NOMO-1 treated with dmso at 0.1 percent for 144 hours (cell line): ENCODE data around the gene LMBR1L.
"Not testable (repeated sequence)": the region's sequence is repeated elsewhere in the genome, so short reads cannot be mapped to it uniquely, and the experiment has no call there.

Experiments
- DNase-seq: peaks from one replicate; lab custom pipeline; 2025; ENCODE audit not compliant: unreplicated experiment; lab: John Stamatoyannopoulos, UW

LMBR1L gene

GRCh38 chr12:49110464-49111155, at the start of gene LMBR1L:
TSS of gene LMBR1L (minus strand) at chr12:49110847. CDS start at chr12:49110555, 292 bp downstream.
- DNase-seq, result peak; percentile 98

GRCh38 chr12:49160399-49160798, 49.8 kb upstream of the LMBR1L start:
- no peak for DNase-seq

- DNase-seq, result no peak
These were observed 43.6 kb upstream of the LMBR1L start for GRCh38 chr12:49154221-49154620.

- no peak for DNase-seq
These were observed 36.7 kb upstream of the LMBR1L start for GRCh38 chr12:49147384-49147783.

- no peak for DNase-seq
These were observed 35.8 kb upstream of the LMBR1L start for GRCh38 chr12:49146406-49146805.

GRCh38 chr12:49144384-49144783, 33.7 kb upstream of the LMBR1L start:
- DNase-seq, result no peak

- DNase-seq, result no peak
These were observed 28.4 kb upstream of the LMBR1L start for GRCh38 chr12:49138999-49139398.

- no peak for DNase-seq
These were observed 27.9 kb upstream of the LMBR1L start for GRCh38 chr12:49138587-49138986.

GRCh38 chr12:49137476-49137875, 26.8 kb upstream of the LMBR1L start:
- no peak for DNase-seq

- not testable (repeated sequence) for DNase-seq
These were observed 26.4 kb upstream of the LMBR1L start for GRCh38 chr12:49136997-49137396.

GRCh38 chr12:49133590-49133989, 22.9 kb upstream of the LMBR1L start:
- no peak for DNase-seq

GRCh38 chr12:49133014-49133413, 22.4 kb upstream of the LMBR1L start:
- DNase-seq, result no peak

GRCh38 chr12:49131894-49132461, 21.3 kb upstream of the LMBR1L start:
- no peak for DNase-seq

GRCh38 chr12:49131051-49131893, 20.6 kb upstream of the LMBR1L start, which contains the start of gene TUBA1B:
TSS of gene TUBA1B (minus strand) at chr12:49131395. CDS start at chr12:49131300, 95 bp downstream.
- DNase-seq, result peak; percentile 91

GRCh38 chr12:49130151-49131050, 19.8 kb upstream of the LMBR1L start:
- DNase-seq, result peak; percentile 91

- no peak for DNase-seq
These were observed 18.9 kb upstream of the LMBR1L start for GRCh38 chr12:49129332-49130150.

- DNase-seq, result not testable (repeated sequence)
These were observed 17.3 kb upstream of the LMBR1L start for GRCh38 chr12:49127971-49128370.

GRCh38 chr12:49126852-49127763, 16.5 kb upstream of the LMBR1L start:
- DNase-seq, result no peak
